Heart left ventricle (tissue), 13 donors: ENCODE results near the gene WSCD2.

ENCODE experiments used
- CTCF ChIP-seq, 12 donors: fragments of 200-600 bp; sonication (generic) in 4 of 12; IDR thresholded peaks; one replicate each; pipeline versions ENCODE4 v1.5.0 to v1.8.0; 2018 to 2022; ENCODE audit warnings: antibody characterized with exemption in 12 of 12, mild to moderate bottlenecking in 5 of 12
- POLR2A ChIP-seq, 2 donors: fragments of 450-650 bp; IDR thresholded peaks; one replicate each; pipeline ENCODE4 v1.6.1; 2017; ENCODE audit warnings: antibody characterized with exemption in 2 of 2, mild to moderate bottlenecking in 2 of 2, moderate library complexity in 2 of 2
- donor health status: ischemic (EF 13 %, LVEDD 7.1; RV severe dilation, severe dysfunction).
- donor health status: DM: no; HTN: yes; CAD: no.
- donor health status: DM: no; HTN: no; CAD: no.
- donor health status: ischemic (EF 25% LVEDD 6.9; RV normal size, moderate dysfunction).
- donor health status: ischemic (EF 25% LVEDD 5.7; RV mildly dilated, moderate dysfunction).
- donor health status: ischemic (EF 35%, LVEDD 5.7; RV mildly dilated, moderate dysfunction).
- donor health status: nonischemic (EF 11% LVEDD 7.7; RV severe dilation, severe dysfunction).
- donor health status: DM: yes; HTN: yes; CAD: no.
- donor health status: PGD.
- donor health status: ischemic (EF 29% LVEDD 5.4; RV normal size, mild dysfunction).
- donor health status: nonischemic (EF 23%, LVEDD 6.1; RV moderate dilation, normal function).

GRCh38 chr12:108098374-108098773, 30.7 kb upstream of the WSCD2 start:
- no peak for TF ChIP-seq CTCF (IDR thresholded peaks at IDR 0.05)
- no peak for TF ChIP-seq POLR2A (IDR thresholded peaks at IDR 0.05)
